ENCODE data around the gene INF2. TPM values are rescaled to one million over a fixed set of nuclear protein-coding genes. Genes with fewer than 3 reads are reported as not detected.
A peak's percentile ranks its signal among the peaks of the same experiment; 100 is the strongest.
"Not testable (repeated sequence)": the region's sequence is repeated elsewhere in the genome, so short reads cannot be mapped to it uniquely, and the experiment has no call there.

Gene INF2
- total RNA-seq, 1 experiment from 2014 or later: 48.9 TPM

DNA sequence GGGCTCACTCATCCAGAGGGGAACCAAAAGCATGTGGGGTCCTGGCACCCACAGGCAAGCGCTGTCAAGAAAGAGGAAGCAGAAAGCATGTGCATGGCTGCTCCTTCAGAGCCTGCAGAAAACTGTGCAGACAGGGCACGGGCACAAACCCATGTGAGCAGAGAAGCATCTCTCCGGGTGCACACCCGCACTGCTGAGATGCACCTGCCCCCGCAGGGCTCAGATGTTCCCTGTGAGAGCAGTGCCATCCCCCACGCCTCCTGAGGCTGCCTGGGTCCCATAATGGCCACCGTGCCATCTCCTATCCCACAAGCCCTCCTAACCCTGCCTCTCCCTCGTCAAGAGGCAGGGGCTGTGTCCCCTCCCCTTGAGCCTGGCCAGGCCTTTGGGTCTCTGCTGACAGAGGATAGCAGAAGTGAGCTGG, 32.3 kb upstream of the INF2 start:
- no peak for DNase-seq (ENCODE audit: low read depth)

DNA sequence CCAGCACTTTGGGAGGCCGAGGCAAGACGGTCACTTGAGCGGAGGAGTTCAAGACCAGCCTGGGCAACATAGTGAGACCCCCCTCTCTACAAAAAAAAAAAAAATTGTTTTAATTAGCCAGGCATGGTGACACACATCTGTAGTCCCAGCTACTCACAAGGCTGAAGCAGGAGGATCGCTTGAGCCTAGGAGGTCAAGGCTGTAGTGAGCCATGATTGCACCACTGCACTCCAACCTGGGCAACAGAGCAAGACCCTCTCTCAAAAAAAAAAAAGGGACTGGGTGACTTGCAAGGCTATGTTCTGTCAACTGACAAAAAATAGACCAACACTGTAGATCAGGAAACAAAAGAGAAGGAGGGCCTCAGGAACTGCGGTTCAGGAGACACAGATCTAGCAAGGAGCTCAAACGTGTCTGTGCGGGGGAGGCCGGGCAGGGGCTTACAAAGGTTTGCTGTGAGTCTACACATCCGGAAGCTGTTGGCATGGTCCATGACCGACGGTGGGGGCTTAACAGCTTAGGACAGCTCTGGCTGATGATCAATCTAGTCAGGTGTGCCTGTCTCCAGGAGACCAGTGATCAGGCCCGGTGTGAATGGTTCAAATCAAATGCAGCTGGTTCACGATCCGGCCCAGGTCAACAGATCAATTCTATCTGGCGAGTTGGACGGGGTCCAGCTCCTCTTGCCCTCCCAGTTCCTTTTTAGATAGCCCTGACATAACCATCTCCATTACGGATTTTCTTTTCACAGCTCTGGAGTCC, 31.7 kb upstream of the INF2 start:
- no peak for DNase-seq (ENCODE audit: low read depth)

DNA sequence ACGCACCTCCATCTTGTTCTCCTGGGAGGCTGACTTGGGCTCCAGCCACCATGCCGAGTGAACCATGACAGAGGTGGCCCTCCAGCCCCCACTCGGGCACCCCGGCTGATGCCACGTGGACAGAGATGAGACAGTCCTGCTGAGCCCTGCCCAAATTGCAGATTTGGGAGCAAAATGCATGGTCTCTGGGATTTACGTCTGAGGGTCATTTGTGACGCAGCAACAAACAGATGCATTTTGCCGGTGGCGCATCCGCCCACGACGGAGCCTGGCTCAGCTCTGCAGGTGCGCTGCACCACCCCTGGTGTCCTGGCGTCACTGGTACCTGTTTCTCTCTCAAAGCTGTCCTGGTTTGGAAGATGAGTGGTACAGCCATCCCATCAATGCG, 31.1 kb upstream of the INF2 start:
- no peak for DNase-seq (ENCODE audit: low read depth)

DNA sequence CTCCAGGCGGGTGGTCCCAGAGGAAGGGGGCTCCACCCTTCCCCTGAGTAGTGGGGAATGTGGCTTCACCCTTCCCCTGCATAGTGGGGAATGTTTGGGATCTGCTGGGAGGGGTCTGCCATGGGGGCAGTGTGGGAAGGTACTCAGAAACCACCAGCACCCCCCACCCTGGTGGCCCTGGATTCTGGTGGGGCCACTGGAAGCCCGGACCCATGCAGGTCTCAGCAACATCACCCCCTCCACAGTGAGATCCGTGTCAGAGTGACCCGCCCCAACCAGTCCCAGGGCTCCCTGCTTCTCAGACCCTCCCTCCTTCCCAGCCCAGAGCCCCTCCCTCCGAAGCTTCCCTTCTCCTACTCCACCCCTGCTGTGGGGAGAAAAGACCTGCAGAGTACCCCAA, 30.3 kb upstream of the INF2 start:
- DNase-seq (ENCODE audit: low read depth): no peak

DNA sequence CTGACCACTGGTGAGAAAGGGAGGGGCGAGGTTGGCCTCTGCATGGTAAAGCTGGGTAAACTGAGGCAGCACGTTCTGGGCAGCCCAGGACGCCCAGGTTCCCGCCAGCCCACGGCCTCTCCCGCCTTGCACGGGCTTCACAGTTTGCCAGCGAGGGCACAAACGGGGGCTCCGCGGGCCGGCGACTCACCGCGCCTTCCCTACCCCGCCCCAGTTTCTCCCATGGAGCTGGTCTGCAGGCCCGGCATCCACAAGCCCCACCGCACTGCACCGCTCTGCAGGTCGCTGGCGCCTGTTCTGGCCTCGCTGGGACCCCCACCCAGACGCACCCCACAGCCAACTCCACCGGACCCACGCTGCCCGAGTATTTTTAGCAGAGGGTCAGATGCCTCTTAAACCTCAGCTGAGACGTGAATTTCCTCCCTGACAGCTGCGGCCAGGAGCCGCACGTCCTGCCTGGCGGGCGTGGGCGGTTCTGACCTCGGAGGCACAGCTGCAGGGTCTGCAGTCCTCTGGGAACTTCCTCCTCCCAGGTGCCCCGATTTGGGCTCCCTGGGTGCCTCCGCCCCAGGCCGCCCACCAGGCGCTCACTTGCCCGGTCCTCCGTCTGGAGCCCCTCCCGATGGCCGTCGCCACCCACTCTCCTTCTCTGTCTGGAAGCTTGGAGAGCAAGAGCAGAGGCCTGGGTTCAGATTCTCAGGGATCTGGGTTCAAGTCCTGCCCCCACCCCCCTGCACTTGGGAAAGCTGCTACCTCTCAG, 29.5 kb upstream of the INF2 start:
- no peak for DNase-seq (ENCODE audit: low read depth)

DNA sequence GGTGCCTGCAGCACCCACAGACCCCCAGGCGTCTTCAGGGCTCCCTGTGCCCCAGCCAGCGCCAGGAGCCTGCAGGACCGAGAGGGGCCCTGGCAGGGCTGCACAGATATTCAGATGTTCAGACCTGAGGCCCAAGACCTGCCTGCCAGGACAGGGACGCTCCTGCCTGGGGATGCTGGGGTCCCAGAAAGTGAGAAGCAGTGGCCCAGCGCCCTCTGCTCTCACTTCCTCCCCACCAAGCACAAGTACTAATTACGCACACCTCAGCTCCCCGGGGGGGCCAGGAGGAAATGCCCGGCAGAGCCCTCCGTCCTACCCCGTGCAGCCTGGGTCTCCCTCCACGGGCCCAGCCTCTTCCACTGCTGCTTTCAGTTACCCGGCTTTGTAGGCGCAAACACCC, 28.8 kb upstream of the INF2 start:
- DNase-seq (ENCODE audit: low read depth): no peak

DNA sequence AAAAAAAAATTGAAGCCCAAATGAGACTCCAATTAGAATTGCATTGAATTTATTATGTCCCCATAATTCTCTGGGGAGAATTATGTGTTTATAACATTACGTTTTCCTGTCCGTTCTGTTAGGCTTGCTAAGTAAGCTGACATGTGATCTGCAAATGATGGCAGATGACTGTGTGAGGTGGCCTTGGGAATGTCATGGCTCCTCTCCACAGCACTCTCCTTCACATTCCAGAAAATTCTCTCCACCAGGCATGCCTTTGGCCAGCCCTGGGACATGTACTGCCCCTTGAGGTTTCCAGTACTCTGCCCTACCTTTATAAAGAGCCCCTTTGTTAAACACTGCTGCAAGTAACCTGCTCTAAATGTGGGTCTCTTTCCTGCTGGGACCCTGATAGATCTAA, 28.3 kb upstream of the INF2 start:
- no peak for DNase-seq (ENCODE audit: low read depth)

DNA sequence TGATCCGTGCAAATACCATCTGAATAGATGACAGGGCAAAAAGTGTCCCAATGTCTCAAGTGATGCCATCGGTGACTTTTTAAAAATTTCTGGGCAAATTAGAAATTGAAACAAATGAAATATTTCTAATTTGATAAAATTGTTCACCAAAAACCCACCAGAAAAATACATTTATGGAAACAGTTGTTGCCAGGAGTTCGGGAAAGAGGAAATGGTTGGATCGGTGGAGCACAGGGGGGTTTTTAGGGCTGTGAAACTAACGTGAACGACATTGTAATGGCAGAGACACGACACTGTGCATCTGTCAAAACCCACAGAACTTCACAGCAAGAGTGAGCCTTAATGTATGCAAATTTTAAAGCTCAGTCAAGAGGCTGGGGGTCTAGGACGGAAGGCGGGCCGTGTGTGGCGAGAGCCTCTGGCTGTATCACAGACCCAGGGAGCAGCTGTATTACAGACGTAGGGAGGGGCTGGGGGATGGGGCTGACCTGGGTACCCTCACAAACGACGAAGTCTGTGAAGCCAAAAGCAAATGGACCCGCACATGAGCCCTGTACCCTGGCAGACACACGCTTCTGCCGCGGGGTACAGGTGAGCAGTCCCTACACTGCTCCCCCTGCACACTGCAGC, 27.8 kb upstream of the INF2 start:
- DNase-seq (ENCODE audit: low read depth): not testable (repeated sequence)

DNA sequence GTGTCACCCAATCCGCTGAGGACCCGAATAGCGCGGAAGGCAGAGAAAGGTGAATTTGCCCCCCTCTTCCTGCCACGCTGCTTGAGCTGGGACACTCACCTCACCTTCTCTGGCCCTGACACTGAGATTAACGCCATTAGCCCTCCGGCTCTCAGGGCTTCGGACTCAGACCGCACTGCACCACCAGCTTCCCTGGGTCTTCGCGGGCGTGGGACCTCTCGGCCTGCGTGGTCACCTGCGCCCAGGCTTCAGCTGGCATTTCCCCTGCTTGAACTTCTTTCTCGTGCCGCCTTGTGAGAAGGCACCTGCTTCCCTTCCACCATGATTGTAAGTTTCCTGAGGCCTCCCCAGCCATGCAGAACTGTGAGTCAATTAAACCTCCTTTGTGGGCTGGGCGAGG, 26.9 kb upstream of the INF2 start:
- not testable (repeated sequence) for DNase-seq (ENCODE audit: low read depth)

DNA sequence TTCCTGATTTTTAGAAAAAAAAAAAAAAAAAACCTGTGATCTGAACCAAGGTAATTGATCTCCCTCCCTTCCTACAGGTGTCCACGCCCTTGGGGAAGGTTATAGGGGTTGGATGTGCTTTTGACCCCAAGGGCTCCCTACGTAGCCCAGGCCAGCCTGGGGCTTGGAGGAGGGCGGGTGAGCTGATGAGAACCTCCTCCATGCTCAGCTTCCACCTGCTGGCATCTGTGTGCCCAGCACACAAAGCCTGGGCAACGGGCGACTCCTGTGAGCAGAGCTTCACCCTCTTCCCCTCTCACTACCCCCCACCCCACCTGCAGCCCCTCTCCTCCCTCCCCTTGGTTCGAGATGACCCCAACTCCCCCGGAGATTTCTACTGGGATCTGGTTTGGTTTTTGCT, 25.3 kb upstream of the INF2 start:
- no peak for DNase-seq (ENCODE audit: low read depth)

DNA sequence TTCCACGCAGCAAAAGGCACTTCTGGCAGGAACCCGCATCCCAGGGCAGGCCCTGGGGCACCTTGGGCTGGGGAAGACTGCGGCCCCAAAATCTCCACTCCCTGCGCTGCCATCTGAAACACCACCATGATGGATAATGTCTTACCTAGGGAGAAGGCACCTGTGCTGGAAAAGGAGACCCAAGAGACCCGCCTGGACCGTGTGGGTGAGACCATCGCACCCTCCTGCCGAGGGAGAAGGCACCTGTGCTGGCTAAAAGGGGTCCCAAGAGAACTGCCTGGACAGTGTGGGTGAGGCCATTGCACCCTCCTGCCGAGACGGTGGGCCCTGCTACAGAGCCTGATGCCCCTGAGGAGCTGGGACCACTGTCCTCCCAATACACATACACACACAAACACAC, 24.8 kb upstream of the INF2 start:
- no peak for DNase-seq (ENCODE audit: low read depth)

DNA sequence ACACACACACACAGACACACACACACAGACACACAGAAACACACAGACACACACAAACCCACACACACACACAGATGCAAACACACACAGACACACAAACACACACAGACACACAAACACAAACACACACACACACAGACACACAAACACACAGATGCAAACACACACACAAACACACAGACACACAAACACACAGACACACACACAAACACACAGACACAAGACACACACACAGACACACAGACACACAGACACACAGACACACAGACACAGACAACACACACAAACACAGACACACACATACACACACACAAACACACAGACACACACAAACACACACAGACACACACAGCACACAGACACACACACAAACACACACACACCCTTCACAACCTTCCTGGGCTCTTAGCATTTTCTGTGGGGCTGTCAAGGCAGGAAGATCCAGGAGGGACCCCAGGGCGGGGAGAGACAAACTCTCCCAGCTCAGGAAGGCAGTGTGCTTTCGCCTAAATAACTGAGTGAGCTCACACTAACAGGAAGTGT, 24.2 kb upstream of the INF2 start:
- peak; percentile 51 for DNase-seq (ENCODE audit: low read depth)

DNA sequence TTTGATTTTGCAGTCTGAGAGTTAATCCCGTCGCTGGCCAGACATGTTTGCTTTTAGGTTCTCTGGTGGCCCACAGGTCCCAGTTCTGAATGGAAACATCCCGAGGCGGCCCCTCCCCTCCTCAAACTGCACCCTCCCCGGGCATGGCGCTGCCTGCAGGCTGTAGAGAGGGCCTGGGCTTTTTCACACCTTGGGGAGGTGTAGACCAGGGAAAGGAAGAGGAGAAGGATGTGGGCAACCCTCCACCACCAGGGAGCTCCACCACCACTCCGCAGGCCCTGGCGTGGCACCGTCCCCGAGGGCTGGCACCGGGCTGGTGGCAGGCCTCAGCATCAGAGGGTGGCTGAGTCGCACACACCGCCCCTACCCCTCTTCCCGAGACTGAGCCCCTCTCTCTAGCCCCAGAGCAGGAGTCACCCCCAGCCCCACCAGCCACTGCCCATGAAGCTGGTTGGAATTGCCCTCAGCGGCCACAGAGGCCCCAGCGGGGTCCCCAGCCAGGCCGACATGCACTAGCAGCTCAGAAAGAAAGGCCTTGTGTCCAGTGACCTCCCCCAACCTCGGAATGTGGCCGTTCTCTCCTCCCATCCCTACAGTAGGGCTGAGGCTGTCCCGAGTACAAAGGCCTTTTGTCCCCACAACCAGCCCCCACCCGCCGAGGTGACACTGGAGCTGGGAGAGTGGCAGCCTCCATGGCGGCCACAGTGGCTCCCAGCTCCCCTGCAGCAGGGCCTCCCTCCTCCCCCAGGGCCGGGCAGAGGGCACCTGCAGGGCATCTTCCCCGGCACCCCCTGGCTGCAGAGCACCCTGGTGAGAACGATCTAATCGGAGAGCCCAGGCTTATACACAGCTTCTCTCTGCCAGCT, 23.5 kb upstream of the INF2 start:
- DNase-seq (ENCODE audit: low read depth): peak; percentile 65

DNA sequence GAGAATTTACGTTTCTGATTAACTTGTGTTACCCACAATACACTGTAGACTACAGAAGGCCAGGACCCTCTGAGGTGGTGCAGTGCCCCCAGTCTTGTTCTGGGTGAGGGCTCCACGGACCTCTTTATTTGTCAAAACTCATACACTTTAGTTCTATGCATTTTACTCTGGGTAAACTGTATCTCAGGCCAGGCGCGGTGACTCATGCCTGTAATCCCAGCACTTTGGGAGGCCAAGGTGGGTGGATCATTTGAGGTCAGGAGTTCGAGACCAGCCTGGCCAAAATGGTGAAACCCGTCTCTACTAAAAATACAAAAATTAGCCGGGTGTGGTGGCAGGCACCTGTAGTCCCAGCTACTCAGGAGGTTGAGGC, 22.9 kb upstream of the INF2 start:
- DNase-seq (ENCODE audit: low read depth): not testable (repeated sequence)

DNA sequence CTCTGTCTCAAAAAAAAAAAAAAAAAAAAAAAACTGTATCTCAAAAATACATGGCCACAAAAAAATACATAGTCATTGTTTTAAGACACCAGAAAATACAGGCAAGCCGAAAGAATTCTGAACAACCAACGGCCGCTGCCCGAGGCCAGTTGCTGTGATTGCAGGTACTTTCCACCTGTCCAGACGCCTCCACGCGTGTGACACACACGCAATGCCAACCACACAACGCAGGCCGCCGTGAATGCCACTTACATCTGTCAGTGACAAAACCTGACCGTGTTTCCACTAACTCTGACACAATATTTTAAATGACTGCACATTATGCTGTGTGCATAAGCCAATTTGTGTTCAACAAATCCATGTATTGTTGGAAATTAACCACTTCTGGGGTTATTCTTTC, 22.4 kb upstream of the INF2 start:
- DNase-seq (ENCODE audit: low read depth): no peak

DNA sequence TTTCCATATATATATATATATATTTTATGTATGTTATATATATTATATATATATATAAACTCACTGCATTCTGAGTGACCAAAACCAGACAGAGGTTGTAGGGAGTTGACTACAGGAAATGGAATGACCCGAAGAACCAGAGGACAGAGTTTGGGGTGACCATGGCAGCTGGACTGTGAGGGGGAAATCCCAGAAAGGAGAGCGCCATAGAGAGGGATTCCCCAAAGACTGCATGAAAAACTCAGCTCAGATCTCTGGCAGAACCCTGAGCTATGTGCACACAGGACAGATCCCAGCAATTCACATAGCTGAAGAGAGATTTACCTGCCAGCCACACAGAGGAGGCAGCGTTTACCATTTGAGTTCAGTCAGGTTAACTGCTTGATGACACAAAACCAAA, 19.7 kb upstream of the INF2 start:
- no peak for DNase-seq (ENCODE audit: low read depth)

DNA sequence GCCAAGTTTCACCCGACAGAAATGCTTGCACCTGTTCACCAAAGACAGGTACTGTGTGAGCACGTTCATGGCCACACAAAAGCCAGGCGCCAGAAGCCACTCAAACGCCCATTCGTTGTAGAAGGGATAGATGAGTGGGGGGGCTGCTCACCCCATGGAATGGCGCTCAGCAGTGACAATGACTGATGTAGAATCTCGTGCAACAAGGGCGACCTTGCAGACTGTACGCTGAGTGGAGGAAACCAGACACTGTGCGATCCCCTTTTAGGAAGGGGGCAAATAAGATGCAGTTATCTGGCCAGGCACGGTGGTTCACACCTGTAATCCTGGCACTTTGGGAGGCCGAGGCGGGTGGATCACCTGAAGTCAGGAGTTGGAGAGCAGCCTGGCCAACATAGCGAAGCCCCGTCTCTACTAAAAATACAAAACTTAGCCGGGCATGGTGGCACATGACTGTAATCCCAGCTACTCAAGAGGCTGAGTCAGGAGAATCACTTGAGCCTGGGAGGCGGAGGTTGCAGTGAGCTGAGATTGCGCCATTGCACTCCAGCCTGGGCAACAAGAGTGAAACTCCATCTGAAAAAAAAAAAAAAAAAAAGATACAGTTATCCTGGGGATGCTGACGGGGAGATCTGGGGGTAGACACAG, 18.0 kb upstream of the INF2 start:
- DNase-seq (ENCODE audit: low read depth): not testable (repeated sequence)

DNA sequence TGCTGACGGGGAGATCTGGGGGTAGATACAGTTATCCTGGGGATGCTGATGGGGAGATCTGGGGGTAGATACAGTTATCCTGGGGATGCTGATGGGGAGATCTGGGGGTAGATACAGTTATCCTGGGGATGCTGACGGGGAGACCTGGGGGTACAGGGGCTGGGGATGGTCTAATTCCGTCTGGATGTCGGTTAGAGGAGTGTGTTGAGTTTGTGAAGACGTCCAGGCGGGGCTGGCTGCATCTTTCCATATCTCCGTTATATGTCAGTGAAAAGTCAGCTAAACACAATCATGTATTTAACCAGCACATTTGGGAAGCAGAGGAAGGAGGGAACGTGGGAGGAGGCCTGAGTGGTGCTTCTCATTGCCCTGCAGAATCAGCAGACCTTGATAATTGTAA, 17.3 kb upstream of the INF2 start:
- not testable (repeated sequence) for DNase-seq (ENCODE audit: low read depth)

DNA sequence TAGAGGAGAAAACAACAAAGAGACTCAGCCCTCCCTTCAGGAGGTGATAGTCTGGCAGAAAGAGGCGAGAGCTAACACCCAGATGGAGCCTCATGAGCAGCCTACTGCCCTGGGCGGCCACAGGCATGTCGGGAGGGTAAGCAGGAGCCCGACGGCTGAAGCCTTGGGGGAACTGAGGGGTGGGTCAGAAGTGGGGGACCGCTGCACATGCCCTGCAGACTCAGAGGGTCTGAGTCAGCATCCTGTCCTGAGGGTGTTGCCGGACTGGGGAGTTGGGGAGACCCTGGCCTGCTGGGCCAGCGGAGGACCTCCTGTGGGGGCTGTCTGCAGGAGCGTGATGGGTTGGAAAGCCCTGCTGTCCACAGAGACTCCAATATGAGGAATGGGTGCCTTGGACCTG, 15.9 kb upstream of the INF2 start:
- DNase-seq (ENCODE audit: low read depth): no peak

DNA sequence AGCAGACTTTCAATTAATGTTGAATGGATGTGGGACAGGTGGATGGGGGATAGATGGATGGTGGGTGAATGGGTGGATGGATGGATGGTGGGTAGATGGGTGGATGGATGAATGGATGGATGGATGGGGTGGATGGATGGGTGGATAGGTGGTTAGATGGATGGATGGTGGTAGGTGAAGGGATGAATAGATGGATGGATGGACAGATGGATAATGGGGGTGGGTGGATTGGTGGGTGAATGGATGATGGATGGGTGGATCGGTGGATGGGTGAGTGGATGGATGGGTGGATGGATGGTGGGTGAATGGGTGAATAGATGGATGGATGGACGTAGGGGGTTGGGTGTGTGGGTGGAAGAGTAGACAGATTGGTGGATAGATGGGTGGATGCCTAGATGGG, 14.0 kb upstream of the INF2 start:
- no peak for DNase-seq (ENCODE audit: low read depth)

DNA sequence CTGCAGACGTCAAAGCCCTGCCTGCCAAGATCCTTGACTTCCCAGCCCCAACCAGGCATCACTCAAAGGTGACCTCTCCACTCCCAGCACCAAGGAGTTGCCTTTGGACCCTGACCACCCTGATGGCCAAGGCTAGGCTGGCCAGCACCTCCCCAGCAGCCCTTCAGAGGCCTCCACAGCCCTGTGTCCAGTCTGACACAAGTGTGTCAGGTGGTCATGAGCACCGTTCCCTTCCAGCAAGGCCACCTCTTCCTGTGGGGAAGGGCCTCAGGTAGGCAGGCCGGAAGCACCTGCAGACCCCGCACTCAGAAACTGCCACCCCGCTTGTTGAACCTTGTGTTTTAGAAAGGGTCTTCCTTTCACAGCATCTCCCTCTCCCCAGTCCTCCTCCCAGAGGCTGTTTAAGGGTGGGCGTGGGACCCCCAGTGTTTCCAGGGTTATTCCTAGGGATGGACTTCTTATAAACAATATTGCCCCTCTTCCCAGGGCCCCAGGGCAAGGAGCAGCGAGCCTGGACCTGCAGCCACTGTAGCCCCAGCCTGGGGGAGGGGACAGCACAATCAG, 13.2 kb upstream of the INF2 start:
- DNase-seq (ENCODE audit: low read depth): no peak

Measured in Daoy (cell line).